ENCODE data around the gene NPDC1. TPM values are rescaled to one million over a fixed set of nuclear protein-coding genes. Genes with fewer than 3 reads are reported as not detected.
A peak's percentile ranks its signal among the peaks of the same experiment; 100 is the strongest.

The NPDC1 gene
- total RNA-seq, 2 experiments from 2014 or later = 14.2 to 15.9 TPM

DNA sequence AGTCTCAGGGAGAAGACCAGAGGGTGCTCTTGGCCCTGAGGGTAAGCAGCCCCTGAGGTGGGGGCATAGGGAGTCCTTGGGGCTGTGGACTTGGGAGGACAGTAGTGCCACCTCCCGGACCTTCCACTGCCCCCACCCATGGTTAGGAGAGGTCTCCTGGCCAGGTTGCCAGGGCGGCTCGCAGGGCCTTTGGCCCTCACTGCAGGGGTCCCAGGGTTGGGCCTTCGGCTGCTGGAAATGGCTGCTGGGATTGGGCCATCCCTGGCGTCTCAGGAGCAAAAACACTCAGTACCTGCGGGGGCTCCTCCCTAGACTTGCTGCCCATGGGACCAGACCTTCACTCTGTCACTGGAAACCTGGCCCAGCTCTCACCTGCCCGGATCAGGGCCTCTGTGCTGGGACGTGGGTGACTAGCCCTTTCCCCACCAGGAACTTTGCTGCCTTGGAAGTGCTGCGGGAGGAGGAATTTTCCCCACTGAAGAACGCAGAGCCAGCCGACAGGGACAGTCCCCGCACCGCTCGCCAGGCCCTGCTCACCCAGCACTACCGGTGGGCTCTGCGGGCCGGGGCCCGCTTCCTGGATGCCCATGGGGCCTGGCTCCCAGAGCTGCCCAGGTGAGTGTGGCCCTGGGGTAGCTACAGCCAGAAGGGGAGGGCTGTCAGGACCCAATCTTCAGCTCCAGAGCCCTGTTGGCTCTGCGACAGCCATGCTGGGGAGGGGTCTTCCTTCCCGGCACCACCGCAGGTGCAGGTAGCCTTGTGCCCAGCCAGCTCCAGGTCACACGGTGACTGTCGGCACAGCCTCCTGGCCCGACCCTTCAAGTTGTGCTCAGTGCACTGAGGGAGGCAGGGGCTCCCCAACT, 34.5 kb upstream of the NPDC1 start:
- no peaks in the 10 kb centered on the region for H3K36me3 Mint-ChIP-seq (ENCODE audit: low read depth)
- no peaks in the 10 kb centered on the region for H3K9me3 Mint-ChIP-seq
- H3K4me3 Mint-ChIP-seq = no peak overlapping the region
- no peak overlapping the region for H3K27ac Mint-ChIP-seq
- CTCF ChIA-PET = interaction anchor here (0.9 to 1.0 kb wide), 2 partner anchors 33 to 409 kb away, joined by 3 read pairs; no protein-coding TSS in a partner anchor
- H3K27me3 Mint-ChIP-seq (ENCODE audit: low read depth) = no peaks in the 10 kb centered on the region
- H3K4me1 Mint-ChIP-seq (ENCODE audit: low read depth) = peaks cover 12% of the 10 kb centered on the region
- no peak for DNase-seq
- intact Hi-C loops (cut with micrococcal nuclease) = no loop called here

DNA sequence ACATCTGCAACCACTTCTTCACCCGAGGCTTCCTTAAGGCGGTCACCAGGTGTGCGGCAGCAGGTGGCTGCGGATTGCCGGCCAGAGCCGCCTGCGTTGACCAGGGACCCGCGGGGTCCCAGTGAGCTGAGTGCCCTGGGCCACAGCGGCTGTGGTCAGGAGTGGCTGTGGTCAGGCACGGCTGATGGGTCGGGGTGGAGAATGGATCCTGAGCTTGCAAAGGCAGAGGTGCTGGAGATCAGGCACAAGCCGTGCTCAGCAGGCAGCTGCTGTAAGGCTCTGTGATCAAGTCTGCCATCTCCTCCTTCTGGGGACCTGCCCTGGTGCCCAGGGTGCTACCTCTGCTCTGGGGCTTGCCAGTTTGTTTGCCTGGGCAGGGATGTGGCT, 33.4 kb upstream of the NPDC1 start:
- no peaks in the 10 kb centered on the region for H3K9me3 Mint-ChIP-seq
- H3K36me3 Mint-ChIP-seq (ENCODE audit: low read depth) = no peaks in the 10 kb centered on the region
- intact Hi-C loops (cut with micrococcal nuclease) = no loop called here
- no peak overlapping the region for H3K27ac Mint-ChIP-seq
- H3K27me3 Mint-ChIP-seq (ENCODE audit: low read depth) = no peaks in the 10 kb centered on the region
- H3K4me1 Mint-ChIP-seq (ENCODE audit: low read depth) = peaks cover 4% of the 10 kb centered on the region
- peak overlapping the region; percentile 16 for H3K4me3 Mint-ChIP-seq
- CTCF ChIA-PET = no interaction called here
- DNase-seq = no peak

DNA sequence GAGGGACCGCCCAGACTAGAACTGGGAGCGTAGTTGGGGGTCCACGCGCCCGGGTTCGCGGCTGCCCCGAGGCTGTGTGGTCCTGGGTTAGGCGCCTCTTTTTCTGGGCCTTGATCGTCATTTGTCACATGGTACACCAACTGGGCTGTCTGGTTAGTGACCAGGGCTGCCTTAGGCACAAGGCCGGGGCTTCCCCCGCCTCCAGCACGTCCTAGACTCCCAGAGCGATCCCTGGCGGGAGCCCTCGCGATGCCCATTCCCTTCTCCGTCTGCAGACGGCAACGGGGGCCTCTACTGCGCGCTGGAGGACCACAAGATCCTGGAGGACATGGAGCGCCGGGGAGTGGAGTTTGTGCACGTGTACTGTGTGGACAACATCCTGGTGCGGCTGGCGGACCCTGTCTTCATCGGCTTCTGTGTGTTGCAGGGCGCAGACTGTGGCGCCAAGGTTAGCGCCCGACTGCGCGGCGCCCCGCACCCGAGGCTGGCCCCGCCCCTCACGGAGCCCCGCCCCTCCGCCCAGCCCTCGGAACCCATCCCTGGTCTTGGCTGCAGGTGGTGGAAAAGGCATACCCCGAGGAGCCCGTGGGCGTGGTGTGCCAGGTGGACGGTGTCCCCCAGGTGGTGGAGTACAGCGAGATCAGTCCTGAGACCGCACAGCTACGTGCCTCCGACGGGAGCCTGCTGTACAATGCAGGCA, 32.9 kb upstream of the NPDC1 start:
- Mint-ChIP-seq H3K36me3 (ENCODE audit: low read depth) (no peaks in the 10 kb centered on the region), H3K9me3 (no peaks in the 10 kb centered on the region), H3K27ac (no peak overlapping the region), H3K27me3 (ENCODE audit: low read depth) (no peaks in the 10 kb centered on the region), H3K4me1 (ENCODE audit: low read depth) (peaks cover 3% of the 10 kb centered on the region), H3K4me3 (no peak overlapping the region)
- intact Hi-C loops (cut with micrococcal nuclease) = no loop called here
- CTCF ChIA-PET = interaction anchor here (0.9 to 1.2 kb wide), 2 partner anchors 34 to 49 kb away, joined by 3 to 4 read pairs; no protein-coding TSS in a partner anchor
- DNase-seq = no peak

GRCh38 chr9:137077758-137078693, 32.0 kb upstream of the NPDC1 start:
- intact Hi-C loops (cut with micrococcal nuclease) = no loop called here
- Mint-ChIP-seq H3K36me3 (ENCODE audit: low read depth) (no peaks in the 10 kb centered on the region), H3K9me3 (no peaks in the 10 kb centered on the region), H3K4me1 (ENCODE audit: low read depth) (no peaks in the 10 kb centered on the region), H3K27ac (no peak overlapping the region), H3K27me3 (ENCODE audit: low read depth) (no peaks in the 10 kb centered on the region), H3K4me3 (peak overlapping the region; percentile 66)
- CTCF ChIA-PET = interaction anchor here (0.9 to 2.3 kb wide), 4 partner anchors 10 to 48 kb away, joined by 3 to 19 read pairs (median 4); no protein-coding TSS in a partner anchor
- DNase-seq = peak; percentile 37

- Mint-ChIP-seq H3K36me3 (ENCODE audit: low read depth) (no peaks in the 10 kb centered on the region), H3K4me1 (ENCODE audit: low read depth) (no peaks in the 10 kb centered on the region), H3K9me3 (no peaks in the 10 kb centered on the region), H3K27ac (no peak within 1 kb of the TSS), H3K4me3 (peak within 1 kb of the TSS; percentile 66), H3K27me3 (ENCODE audit: low read depth) (no peaks in the 10 kb centered on the region)
- CTCF ChIA-PET = interaction anchor here (0.8 to 2.3 kb wide), 6 partner anchors 10 to 48 kb away, joined by 3 to 19 read pairs (median 4); no protein-coding TSS in a partner anchor
- intact Hi-C loops (cut with micrococcal nuclease) = no loop called here
- peak; percentile 51 for DNase-seq
These were observed 31.2 kb upstream of the NPDC1 start, which contains the start of gene UAP1L1 for GRCh38 chr9:137077010-137077747. UAP1L1 (plus strand) TSS chr9:137077517; CDS start chr9:137077533, 16 bp downstream.

GRCh38 chr9:137076636-137077009, 30.6 kb upstream of the NPDC1 start:
- no peaks in the 10 kb centered on the region for H3K36me3 Mint-ChIP-seq (ENCODE audit: low read depth)
- H3K4me1 Mint-ChIP-seq (ENCODE audit: low read depth) = no peaks in the 10 kb centered on the region
- no peak for DNase-seq
- no peaks in the 10 kb centered on the region for H3K9me3 Mint-ChIP-seq
- peak overlapping the region; percentile 57 for H3K4me3 Mint-ChIP-seq
- H3K27ac Mint-ChIP-seq = no peak overlapping the region
- H3K27me3 Mint-ChIP-seq (ENCODE audit: low read depth) = no peaks in the 10 kb centered on the region
- intact Hi-C loops (cut with micrococcal nuclease) = no loop called here
- CTCF ChIA-PET = interaction anchor here (0.8 to 2.3 kb wide), 5 partner anchors 10 to 47 kb away, joined by 3 to 19 read pairs (median 5); no protein-coding TSS in a partner anchor

DNA sequence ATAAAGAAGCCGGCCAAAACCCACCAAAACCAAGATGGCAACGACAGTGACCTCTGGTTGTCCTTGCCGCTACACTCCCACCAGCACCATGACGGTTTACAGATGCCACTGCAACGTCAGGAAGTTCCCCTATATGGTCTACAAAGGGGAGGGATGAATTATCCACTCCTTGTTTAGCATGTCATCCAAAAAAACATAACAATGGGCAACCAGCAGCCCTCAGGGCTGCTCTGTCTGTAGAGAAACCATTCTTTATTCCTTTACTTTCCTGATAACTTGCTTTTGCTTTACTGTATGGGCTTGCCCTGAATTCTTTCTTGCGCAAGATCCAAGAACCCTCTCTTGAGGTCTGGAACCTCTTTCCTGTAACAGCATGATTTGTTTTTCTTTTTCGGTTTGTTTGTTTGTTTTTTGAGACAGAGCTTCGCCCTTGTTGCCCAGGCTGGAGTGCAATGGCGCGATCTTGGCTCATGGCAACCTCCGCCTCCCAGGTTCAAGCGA, 29.3 kb upstream of the NPDC1 start:
- no peak overlapping the region for H3K27ac Mint-ChIP-seq
- H3K4me3 Mint-ChIP-seq = no peak overlapping the region
- DNase-seq = no peak
- H3K9me3 Mint-ChIP-seq = no peaks in the 10 kb centered on the region
- CTCF ChIA-PET = interaction anchor here (1.0 to 1.8 kb wide), 3 partner anchors 11 to 128 kb away, joined by 3 to 6 read pairs (median 3); no protein-coding TSS in a partner anchor
- H3K27me3 Mint-ChIP-seq (ENCODE audit: low read depth) = no peaks in the 10 kb centered on the region
- H3K4me1 Mint-ChIP-seq (ENCODE audit: low read depth) = peaks cover 5% of the 10 kb centered on the region
- intact Hi-C loops (cut with micrococcal nuclease) = no loop called here
- H3K36me3 Mint-ChIP-seq (ENCODE audit: low read depth) = no peaks in the 10 kb centered on the region

DNA sequence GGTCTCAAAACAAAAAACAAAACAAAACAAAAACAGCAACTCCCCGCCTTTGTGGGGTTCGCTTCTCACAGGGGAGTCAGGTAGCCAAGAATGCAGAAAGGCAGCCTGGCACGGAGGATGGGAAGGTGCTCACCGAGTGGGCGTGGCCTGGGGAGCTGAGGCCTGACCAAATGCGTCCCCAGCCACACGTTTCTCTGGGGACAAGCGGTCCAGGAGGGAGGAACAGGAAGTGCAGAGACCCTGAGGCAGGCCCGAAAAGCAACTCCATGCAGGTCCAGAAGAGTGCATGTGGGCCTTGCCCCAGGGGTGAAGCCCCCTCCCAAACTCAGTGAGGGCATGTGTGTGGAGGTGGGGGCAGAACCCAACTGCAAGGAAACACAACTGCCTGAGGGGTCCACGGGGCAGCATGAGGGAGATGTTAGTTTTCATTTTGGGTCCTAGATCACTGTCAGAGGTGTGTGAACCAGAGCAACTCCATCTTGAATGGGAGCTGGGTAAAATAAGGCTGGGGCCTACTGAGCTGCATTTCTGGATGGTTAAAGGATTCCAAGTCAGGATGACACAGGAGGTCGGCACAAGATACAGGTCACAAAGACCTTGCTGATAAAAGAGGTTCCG, 28.8 kb upstream of the NPDC1 start:
- H3K27me3 Mint-ChIP-seq (ENCODE audit: low read depth) = no peaks in the 10 kb centered on the region
- intact Hi-C loops (cut with micrococcal nuclease) = no loop called here
- no peaks in the 10 kb centered on the region for H3K36me3 Mint-ChIP-seq (ENCODE audit: low read depth)
- H3K9me3 Mint-ChIP-seq = no peaks in the 10 kb centered on the region
- no peak for DNase-seq
- CTCF ChIA-PET = interaction anchor here (1.4 kb wide), 1 partner anchor 11 kb away, joined by 3 read pairs; no protein-coding TSS in a partner anchor
- peaks cover 5% of the 10 kb centered on the region for H3K4me1 Mint-ChIP-seq (ENCODE audit: low read depth)
- no peak overlapping the region for H3K27ac Mint-ChIP-seq
- no peak overlapping the region for H3K4me3 Mint-ChIP-seq

DNA sequence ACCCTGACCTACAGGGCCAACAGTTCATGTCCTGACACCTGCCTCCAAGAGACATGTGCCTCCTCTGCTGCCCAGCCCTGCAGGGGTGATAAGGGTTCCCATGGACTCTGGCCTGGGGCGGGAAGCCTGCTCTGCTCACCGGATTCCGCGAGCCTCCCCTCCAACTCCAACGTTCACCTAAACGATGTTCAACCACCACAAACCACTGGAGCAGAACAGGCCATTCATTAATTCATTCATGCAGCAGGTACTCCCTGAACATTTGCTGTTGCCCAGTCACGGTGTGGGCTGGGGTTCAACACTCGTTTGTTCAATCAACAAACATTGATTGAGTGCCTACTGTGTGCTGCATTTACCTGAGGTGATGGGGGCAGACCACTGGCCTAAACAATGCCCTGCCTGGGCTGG, 28.0 kb upstream of the NPDC1 start:
- intact Hi-C loops (cut with micrococcal nuclease) = no loop called here
- no peaks in the 10 kb centered on the region for H3K27me3 Mint-ChIP-seq (ENCODE audit: low read depth)
- H3K9me3 Mint-ChIP-seq = no peaks in the 10 kb centered on the region
- H3K4me3 Mint-ChIP-seq = no peak overlapping the region
- no peak overlapping the region for H3K27ac Mint-ChIP-seq
- no peaks in the 10 kb centered on the region for H3K36me3 Mint-ChIP-seq (ENCODE audit: low read depth)
- peaks cover 5% of the 10 kb centered on the region for H3K4me1 Mint-ChIP-seq (ENCODE audit: low read depth)
- DNase-seq = no peak
- CTCF ChIA-PET = no interaction called here

DNA sequence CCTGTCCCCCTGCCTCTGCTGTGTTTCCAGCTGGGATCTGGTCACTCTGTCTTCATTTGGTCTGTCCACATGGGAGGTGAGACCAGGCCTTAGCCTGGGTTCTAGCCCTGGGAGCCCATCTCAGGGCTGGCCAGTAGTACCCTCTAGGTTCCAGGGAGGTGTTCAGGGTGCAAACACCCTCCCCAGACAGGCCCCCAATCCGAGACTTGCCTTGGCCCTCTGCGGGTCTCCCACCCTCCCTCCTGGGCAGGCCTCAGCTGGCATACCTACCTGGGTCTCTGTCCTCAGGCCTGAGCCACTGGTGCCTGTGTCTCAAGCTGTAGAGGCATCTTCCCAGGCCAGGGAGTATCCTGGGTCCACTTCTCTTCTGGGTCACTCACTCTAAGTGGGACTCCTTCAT, 25.3 kb upstream of the NPDC1 start:
- peaks cover 3% of the 10 kb centered on the region for H3K27me3 Mint-ChIP-seq (ENCODE audit: low read depth)
- no peak for DNase-seq
- H3K4me1 Mint-ChIP-seq (ENCODE audit: low read depth) = peaks cover 9% of the 10 kb centered on the region
- CTCF ChIA-PET = interaction anchor here (0.6 to 9.0 kb wide), 5 partner anchors 12 to 293 kb away, joined by 4 to 66 read pairs (median 15); partner anchors contain the start of genes ABCA2 and NPDC1
- H3K4me3 Mint-ChIP-seq = peak overlapping the region; percentile 56
- no peaks in the 10 kb centered on the region for H3K36me3 Mint-ChIP-seq (ENCODE audit: low read depth)
- H3K9me3 Mint-ChIP-seq = no peaks in the 10 kb centered on the region
- no peak overlapping the region for H3K27ac Mint-ChIP-seq
- intact Hi-C loops (cut with micrococcal nuclease) = no loop called here
